HL-60 (cell line): ENCODE results near the gene SETMAR.

Source experiments
- DNase-seq, 2 experiments: peaks; one replicate each; pipeline ENCODE4 v3.0.0-alpha.2; 2010 to 2020; ENCODE audit warnings: low read depth in 1 of 2, low spot score in 1 of 2
- H3K27ac ChIP-seq: fragments of 250-450 bp; sonication (Bioruptor Pico); replicated peaks from 2 replicates; pipeline ENCODE4 v1.5.1; 2020; ENCODE audit warnings: mild to moderate bottlenecking, moderate library complexity
- H3K27me3 ChIP-seq: fragments of 250-450 bp; sonication (Bioruptor Pico); 2 replicates; pipeline ENCODE4 v1.5.1; 2021; ENCODE audit warnings: mild to moderate bottlenecking, moderate library complexity; ENCODE audit not compliant: insufficient read depth, poor library complexity, severe bottlenecking
- H3K4me3 ChIP-seq: replicated peaks from 2 replicates; pipeline ENCODE4 v1.5.1; 2011; ENCODE audit warnings: mild to moderate bottlenecking, control low read depth, low read length; ENCODE audit not compliant: insufficient read depth
- CTCF ChIP-seq: IDR thresholded peaks from one replicate; pipeline ENCODE4 v1.5.1; 2011; ENCODE audit warnings: low read length, control low read depth, inconsistent platforms; ENCODE audit not compliant: insufficient read depth
- GABPA ChIP-seq: IDR thresholded peaks from 2 replicates; pipeline ENCODE4 v1.6.1; 2012; ENCODE audit warnings: low read depth
- POLR2AphosphoS5 ChIP-seq: IDR thresholded peaks from 2 replicates; pipeline ENCODE4 v1.6.1; 2012; ENCODE audit warnings: low read depth
- REST ChIP-seq: IDR thresholded peaks from 2 replicates; pipeline ENCODE4 v1.6.1; 2012; ENCODE audit warnings: low read depth; ENCODE audit not compliant: insufficient replicate concordance
- SPI1 ChIP-seq: IDR thresholded peaks from 2 replicates; pipeline ENCODE4 v1.6.1; 2012; ENCODE audit warnings: low read depth, mild to moderate bottlenecking, borderline replicate concordance

The SETMAR gene

GRCh38 chr3:4340411-4341335, 37.5 kb downstream of the SETMAR start:
- H3K27me3 ChIP-seq: no peaks in the 10 kb centered on the region
- peak in 1 of 2 experiments; percentile 54 for DNase-seq
- no peak overlapping the region for H3K4me3 ChIP-seq
- 0 out of 2 replicates have a peak overlapping the region, but pooled peaks have one; percentile 1 for H3K27ac ChIP-seq
- TF ChIP-seq CTCF (no peak), POLR2AphosphoS5 (no peak), SPI1 (no peak), REST (no peak), GABPA (no peak)

- no peak for TF ChIP-seq GABPA
- no peak for TF ChIP-seq CTCF
- no peak for TF ChIP-seq REST
- TF ChIP-seq SPI1: no peak
- no peak for TF ChIP-seq POLR2AphosphoS5
- DNase-seq: no peak
- no peak overlapping the region for H3K27ac ChIP-seq
- H3K4me3 ChIP-seq: no peak overlapping the region
- no peaks in the 10 kb centered on the region for H3K27me3 ChIP-seq
Measured at GRCh38 chr3:4341336-4341675, 38.1 kb downstream of the SETMAR start.

GRCh38 chr3:4343258-4343657, 40.1 kb downstream of the SETMAR start:
- Histone ChIP-seq H3K27me3 (no peaks in the 10 kb centered on the region), H3K4me3 (no peak overlapping the region), H3K27ac (no peak overlapping the region)
- no peak for DNase-seq
- no peak for TF ChIP-seq SPI1

- no peak for TF ChIP-seq SPI1
- TF ChIP-seq CTCF: peak; percentile 38
- no peak for TF ChIP-seq REST
- peak overlapping the region; percentile 21; the same call in 1 of the 2 replicates for H3K27ac ChIP-seq
- no peak overlapping the region for H3K4me3 ChIP-seq
- no peaks in the 10 kb centered on the region for H3K27me3 ChIP-seq
- DNase-seq: peak; percentile 16 to 66
Measured at GRCh38 chr3:4350789-4351163, 47.6 kb downstream of the SETMAR start.
